GM19193 (cell line): ENCODE results near the gene FAM227A.

Experiments used
- POLR2A ChIP-seq: IDR thresholded peaks from 4 replicates; pipeline ENCODE4 v1.6.1; 2011; ENCODE audit not compliant: insufficient read depth, insufficient read length; ENCODE audit errors: extremely low read depth

Gene FAM227A

GRCh38 chr22:38689651-38690050 lies 33.5 kb upstream of the FAM227A start:
- no peak for TF ChIP-seq POLR2A

GRCh38 chr22:38685761-38686160 lies 29.6 kb upstream of the FAM227A start:
- TF ChIP-seq POLR2A = no peak

GRCh38 chr22:38684895-38685294 lies 28.7 kb upstream of the FAM227A start:
- no peak for TF ChIP-seq POLR2A

GRCh38 chr22:38681582-38682335 lies 25.6 kb upstream of the FAM227A start, which contains the start of gene TOMM22:
TSS of gene TOMM22 (plus strand) at chr22:38681957. CDS start at chr22:38681979, 22 bp downstream.
- peak; percentile 91 for TF ChIP-seq POLR2A

GRCh38 chr22:38675833-38676232 lies 19.6 kb upstream of the FAM227A start:
- TF ChIP-seq POLR2A = no peak

- TF ChIP-seq POLR2A = no peak
These were observed 18.7 kb upstream of the FAM227A start for GRCh38 chr22:38674888-38675287.

- TF ChIP-seq POLR2A = no peak
These were observed 1.1 kb upstream of the FAM227A start for GRCh38 chr22:38657045-38657909.

- no peak for TF ChIP-seq POLR2A
These were observed 505 bp downstream of the FAM227A start for GRCh38 chr22:38655519-38656255.

- TF ChIP-seq POLR2A = no peak
These were observed 2.5 kb downstream of the FAM227A start for GRCh38 chr22:38653741-38654140.

- no peak for TF ChIP-seq POLR2A
These were observed 3.3 kb downstream of the FAM227A start for GRCh38 chr22:38652859-38653258.

GRCh38 chr22:38649841-38650522 lies 6.2 kb downstream of the FAM227A start:
- TF ChIP-seq POLR2A = no peak

GRCh38 chr22:38645430-38645829 lies 10.8 kb downstream of the FAM227A start:
- TF ChIP-seq POLR2A = no peak

GRCh38 chr22:38641476-38642040 lies 14.6 kb downstream of the FAM227A start:
- no peak for TF ChIP-seq POLR2A

GRCh38 chr22:38638728-38639127 lies 17.5 kb downstream of the FAM227A start:
- TF ChIP-seq POLR2A = no peak

GRCh38 chr22:38638216-38638615 lies 18.0 kb downstream of the FAM227A start:
- no peak for TF ChIP-seq POLR2A

- no peak for TF ChIP-seq POLR2A
These were observed 23.7 kb downstream of the FAM227A start for GRCh38 chr22:38632528-38632927.
